GM19240 (cell line): Measurements from ENCODE around the gene RO60.
"Not testable (repeated sequence)": the region's sequence is repeated elsewhere in the genome, so short reads cannot be mapped to it uniquely, and the experiment has no call there.

Source experiments
- DNase-seq: peaks from one replicate; pipeline ENCODE4 v3.0.0; 2011; ENCODE audit warnings: low spot score; ENCODE audit not compliant: insufficient read length

Gene RO60

DNA sequence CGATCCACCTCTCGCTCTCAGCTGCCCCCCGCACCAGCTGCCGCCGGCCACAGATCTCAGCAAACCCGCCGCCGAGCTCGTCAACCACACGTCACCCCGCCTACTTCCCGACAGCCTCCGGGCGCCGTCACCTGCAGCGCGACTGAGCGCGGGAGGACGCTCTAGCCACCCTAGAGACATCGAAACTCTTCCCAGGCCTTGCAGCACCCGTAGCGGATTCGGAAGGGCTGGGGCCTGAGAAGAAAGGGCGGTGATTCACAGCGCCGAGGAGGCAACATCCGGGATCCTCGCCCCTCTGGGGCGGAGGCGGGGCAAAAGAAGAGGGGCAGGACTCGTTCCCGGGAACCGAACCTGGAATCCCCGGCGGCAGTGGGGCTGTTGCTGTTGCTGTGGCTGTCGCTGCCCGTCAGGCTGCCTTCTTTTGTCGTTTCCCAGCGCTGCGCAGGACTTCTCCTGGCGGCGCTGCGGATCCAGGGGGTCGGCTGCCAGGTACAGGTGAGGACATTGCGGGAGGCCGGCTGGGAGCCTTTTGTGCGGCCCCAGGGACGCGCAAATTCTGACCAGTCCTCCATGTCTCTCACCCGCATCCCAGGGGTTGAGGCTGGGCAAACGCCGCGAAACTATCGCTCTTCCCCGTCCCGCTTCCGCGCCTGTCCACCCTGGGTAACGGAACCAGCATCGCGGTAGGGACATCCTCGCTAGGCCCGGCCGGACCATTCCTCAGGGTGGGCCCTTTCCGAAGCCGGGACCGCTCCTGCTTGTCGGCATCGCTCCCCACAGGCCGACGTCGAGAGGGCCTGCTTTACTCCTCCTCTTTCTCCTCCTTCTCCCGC, at the start of gene RO60, which contains the start of gene UCHL5:
RO60 (plus strand) TSS at position 331 of the 833 bp plus-strand sequence. CDS start 9,443 bp downstream, outside the sequence.
UCHL5 (minus strand) TSS at position 79 of the 833 bp plus-strand sequence. CDS start 100 bp downstream, outside the sequence.
- peak; percentile 22 for DNase-seq

DNA sequence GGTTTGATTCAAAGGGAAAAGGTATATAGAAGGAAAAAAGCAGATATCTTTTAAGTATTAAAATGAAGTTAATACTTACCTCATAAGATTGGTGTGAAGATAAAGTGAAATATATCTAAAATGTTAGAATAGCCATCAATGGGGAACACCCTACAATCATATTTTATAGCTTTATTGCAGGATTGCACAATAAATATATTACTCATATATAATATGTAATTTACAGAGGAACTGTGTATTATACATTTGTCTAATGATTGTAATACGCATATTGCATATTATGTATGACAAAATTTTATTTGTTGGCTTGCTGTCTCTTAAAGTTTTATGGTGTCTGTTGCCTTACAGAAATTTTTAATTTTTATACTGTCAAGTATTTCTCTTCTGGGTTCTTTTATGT, 48.0 kb upstream of the RO60 start:
- DNase-seq, result no peak

DNA sequence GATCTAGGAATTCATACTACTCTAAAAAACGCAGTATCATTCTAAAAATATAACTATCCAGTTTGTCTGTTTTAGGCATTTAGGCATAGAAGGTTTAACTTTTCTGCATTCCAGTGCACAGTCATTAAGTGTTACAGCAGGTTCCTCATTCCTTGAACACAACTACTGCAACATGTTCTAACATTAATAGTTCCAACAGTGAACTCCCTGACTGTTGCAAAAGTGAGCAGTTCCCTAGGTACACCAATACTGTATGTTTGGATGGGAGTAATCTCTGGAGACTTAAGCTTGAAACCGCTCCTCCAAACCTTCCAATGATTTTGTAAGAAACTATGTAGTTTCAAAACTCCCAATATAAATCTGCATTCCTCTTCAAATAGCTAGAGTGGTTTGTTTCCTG, 46.4 kb upstream of the RO60 start:
- DNase-seq, result no peak

DNA sequence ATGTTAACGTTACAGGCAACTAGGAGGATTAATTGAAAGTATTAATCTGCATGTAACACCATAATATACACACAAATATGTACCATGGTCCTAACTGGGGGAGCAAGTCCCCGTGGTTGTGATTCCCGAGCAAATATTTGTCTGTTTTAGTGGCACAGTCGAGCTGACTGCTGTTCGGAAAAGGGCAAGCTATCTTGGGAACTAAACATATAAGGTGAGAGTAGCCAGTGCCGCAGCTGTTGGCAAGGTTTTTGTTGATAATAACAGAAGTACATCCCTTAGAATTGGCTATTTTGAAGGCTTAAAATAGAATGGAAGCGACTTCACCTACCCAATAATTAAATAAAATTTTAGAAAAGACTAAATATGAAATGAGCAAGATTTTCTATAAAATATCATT, 45.7 kb upstream of the RO60 start:
- no peak for DNase-seq

DNA sequence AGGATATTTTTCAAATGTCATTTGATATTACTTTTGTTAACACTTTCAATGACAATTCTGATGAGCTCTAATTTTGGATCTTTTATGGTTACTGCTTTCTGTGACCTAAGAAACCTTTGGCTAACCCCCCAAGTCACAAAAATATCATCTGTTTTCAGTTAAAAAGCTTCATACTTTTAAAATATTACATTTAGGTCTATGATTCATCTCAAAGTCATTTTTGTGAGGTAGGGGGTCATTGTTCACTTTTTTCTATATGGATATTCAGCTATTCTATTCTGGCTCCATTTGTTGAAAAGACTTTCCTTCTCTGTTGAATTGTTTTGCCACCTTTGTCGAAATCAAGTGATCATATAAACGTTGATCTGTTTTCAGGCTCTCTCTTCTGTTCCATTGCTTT, 45.0 kb upstream of the RO60 start:
- no peak for DNase-seq

DNA sequence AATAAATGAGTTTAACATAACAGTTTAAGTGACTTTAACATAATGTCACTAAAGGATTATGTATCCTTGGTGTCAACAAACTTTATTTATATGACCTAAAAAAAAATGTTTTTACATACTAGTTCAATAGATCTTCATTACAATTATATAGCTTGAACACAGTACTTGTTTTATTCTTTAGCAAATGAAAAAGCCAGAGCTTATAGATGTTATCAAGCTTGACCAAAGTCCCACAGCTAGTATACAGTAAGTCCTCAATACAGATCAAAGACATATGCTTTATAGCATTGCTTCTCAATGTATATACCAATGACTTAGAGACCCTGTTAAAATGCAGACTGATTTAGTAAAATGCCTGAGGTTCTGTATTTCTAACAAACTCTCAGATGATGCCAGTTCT, 42.6 kb upstream of the RO60 start:
- no peak for DNase-seq

DNA sequence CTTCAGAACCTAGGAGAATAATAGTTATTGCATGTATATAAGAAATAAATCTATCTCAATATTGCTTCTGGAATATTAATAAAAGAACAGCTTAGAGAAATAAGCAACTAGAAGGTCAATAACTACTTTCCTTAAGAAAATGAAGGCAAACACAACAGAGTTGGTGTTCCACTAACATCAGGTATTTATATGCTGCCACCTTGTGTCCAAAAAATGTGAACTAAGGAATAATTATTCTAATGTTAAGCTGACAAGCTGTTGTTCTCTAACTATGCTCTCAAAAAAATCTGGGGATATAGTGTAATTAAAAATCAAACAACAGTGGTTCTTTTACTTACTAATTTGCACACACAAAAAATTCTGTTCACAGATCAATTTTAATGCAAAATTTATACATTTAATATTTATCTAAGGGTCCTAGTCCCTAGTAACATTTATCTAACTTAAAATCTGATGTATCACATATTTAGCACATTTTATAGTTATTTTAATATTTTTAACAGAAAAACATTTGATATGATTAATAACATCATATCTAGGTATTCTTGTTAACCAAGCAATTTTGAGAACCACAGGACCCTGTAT, 39.9 kb upstream of the RO60 start:
- DNase-seq, result no peak

DNA sequence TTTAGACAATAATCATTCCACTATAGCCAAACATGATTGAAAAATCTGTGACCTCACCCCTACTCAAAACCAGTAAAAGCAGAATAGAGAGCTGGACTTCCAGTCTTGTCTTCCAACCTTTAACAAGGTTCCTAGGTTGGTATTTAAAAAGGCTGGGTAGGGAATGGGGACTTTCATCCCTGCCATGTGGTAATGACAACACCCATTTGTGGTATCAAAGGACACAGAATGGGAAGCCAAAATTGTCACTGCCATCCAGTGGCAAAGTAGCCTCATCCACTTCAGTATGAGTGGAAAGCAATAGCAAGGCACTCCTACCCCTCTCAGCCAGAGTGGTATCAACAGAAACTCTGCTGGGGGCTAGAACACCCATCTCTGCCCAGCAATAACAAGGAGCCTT, 34.2 kb upstream of the RO60 start:
- DNase-seq, result no peak

DNA sequence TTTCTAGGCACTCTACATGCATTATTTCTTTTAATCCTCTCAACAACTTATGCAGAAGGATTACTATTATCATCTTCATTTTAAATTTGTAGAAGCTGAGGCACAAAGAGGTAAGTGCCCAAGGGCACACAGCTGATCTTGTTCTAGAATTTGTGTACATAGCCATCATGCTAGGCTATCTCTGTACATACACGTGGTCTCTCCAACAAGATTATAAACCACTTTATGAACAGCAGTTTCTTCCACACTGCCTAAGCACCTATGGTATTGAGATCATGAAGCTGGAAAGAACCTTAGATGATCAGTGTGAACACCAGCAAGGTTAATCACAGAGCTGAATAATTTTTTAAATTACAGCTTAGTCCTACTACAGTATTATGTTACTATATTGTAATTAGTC, 29.1 kb upstream of the RO60 start:
- DNase-seq, result no peak

DNA sequence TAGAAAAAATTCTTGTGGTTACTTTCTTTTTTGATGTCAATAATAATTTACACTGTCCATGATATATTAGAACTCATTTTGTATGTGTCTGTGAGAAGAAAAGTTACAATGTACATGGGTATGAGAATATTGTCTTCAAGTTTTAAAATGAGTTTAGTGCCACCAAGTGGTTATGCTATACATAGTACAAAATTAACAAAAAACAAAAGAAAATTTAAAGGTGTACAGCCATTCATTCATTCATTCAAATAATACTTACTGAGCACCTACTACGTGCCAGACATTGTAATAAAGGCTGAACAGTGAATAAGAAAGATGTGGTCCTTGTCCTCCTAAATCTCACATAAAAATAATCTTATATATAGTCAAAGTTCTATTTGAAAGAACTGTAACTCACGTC, 28.0 kb upstream of the RO60 start:
- DNase-seq, result no peak

DNA sequence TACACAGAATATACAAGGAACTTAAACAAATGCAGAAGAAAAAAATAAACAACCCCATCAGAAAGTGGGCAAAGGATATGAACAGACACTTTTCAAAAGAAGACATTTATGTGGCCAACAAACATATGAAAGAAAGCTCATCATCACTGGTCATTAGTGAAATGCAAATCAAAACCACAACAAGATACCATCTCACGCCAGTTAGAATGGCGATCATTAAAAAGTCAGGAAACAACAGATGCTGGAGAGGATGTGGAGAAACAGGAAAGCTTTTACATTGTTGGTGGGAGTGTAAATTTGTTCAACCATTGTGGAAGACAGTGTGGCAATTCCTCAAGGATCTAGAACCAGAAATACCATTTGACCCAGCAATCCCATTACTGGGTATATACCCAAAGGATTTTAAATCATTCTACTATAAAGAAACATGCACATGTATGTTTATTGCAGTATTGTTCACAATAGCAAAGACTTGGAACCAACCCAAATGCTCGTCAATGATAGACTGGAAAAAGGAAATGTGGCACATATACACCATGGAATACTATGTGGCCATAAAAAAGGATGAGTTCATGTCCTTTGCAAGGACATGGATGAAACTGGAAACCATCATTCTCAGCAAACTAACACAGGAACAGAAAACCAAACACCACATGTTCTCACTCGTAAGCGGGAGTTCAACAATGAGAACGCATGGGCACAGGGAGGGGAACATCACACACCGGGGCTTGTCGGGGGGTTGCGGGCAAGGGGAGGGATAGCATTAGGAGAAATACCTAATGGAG, 26.6 kb upstream of the RO60 start:
- not testable (repeated sequence) for DNase-seq

DNA sequence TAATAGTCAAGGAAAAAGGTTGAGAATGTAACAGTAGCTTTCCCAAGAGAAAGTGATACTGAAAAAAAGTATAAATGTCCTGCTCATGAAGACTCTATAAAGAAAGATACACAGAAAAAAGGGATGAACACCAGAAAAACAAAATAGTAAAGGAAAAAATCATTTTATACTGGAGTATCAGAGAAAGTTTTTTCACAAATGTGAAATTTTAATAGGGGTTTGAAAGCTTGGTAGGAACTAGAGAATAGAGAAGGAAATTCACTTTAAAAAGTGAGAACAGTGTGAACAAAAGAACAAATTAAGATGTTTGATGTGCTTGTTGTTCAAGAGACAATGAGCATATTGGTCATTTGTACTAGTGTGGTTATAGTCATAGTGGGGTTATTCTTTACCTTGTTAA, 25.8 kb upstream of the RO60 start:
- DNase-seq, result no peak

DNA sequence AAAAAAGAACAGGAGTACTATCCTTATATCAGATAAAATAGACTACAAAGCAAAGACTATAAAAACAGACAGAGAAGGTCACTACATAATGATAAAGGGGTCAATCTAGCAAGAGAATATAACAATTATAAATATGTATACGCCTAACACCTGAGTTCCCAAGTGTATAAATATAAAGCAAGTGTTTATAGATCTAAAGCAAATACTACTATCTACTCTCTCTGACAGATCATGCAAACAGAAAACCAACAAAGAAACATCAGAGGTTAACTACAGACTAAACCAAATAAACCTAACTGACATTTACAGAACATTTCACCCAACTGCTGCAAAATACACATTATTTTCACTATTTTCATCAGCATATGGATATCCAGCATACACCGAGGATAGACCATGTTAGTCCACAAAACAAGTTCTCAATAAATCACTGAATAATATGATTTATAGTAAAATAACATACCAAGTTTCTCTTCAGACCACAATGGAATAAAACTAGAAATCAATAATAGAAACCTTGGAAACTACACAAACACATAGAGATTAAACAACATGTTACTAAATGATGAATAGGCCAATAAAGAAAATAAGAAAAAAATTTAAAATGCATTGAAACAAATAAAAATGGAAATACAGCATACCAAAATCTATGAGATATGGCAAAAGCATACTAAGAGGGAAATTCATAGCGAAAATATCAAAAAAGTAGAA, 22.9 kb upstream of the RO60 start:
- DNase-seq, result no peak

DNA sequence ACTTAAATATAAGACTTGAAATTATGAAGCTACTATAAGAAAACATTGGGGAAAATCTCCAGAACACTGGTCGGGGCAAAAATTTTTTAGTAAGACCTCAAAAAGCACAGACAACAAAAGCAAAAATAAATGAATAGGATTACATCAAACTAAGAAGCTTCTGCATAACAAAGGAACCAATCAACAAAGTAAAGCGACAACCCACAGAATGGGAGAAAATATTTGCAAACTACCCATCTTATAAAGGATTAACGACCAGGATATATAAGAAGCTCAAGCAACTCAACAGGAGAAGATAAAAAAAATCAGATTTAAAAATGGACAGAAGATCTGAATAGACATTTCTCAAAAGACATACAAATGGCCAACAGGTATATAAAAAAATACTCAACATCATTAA, 19.4 kb upstream of the RO60 start:
- no peak for DNase-seq

DNA sequence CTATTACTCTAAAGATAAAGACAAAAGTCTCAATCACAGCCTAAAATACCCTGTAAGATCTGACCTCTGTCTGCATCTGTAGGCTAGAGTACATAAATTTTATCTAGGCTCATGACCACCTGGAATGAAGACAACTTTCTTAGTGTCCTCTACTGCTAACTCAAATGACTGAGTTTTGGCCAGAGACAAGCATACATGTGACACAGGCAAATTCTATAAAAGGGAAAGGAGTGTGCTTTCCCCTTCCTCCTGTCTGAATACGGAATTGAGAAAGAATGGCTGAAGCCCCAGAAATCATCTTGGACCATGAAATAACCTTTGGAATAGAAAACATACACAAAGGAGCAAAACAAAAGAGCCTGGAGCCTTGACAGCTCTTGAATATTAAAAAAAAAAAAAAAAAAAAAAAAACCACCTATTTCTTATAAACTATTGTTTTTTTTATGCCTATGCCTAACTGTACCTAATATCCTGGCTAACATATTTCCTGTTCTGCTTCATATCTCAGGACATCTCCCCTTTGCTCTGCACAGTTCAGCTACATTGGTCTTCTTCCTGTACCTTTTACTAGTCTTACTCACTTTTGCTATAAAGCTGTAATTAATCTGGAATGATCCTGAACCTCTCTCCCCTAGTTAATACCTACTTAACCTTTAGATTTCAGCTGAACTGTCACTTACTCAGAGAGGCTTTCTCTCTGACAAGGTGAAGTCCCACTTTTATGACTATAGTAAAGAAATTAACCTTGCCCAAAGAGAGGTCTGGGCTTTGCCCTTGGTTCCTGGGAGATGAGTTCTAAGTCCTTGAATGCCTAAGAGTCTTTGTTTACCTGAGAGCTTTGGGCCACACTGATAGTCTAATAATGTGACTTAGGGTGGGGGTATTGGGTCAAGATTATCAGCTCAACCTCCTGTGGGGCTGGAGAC, 16.4 kb upstream of the RO60 start:
- DNase-seq, result no peak

DNA sequence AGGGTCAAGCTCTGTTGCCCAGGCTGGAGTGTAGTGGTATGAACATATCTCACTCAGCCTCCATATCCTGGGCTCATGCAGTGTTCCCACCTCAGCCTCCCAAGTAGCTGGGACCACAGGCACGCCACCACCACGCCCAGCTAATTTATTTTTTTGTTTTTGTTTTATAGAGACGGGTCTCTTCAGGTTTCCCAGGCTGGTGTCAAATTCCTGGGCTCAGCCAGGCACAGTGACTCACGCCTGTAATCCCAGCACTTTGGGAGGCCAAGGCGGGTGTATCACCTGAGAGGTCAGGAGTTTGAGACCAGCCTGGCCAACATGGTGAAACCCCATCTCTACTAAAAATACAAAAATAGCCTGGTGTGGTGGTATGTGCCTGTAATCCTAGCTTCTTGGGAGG, 10.5 kb upstream of the RO60 start:
- DNase-seq, result not testable (repeated sequence)

DNA sequence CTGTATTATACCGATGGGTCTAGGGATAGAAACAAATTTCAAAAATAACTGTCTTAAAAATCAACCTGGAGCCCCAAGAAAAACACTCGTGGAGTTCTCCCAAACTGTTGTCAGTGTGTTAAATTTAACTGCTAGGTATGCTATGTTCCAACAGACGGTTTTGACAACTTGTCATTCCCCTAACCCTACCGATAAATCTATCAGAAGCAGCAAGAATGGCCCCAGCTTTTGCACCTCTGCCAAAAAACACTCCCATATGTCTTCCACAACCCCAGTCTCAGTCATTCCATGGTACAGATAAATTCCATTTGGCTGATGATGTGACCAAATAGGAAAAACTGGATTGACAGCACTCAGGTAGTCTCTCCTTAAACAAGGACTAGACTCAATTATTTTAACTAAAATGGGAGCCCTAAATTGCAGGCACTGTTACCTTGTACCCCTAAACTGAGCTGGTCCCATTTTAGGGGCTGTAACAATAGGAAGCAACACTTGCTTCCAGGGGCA, 5.2 kb upstream of the RO60 start:
- no peak for DNase-seq

DNA sequence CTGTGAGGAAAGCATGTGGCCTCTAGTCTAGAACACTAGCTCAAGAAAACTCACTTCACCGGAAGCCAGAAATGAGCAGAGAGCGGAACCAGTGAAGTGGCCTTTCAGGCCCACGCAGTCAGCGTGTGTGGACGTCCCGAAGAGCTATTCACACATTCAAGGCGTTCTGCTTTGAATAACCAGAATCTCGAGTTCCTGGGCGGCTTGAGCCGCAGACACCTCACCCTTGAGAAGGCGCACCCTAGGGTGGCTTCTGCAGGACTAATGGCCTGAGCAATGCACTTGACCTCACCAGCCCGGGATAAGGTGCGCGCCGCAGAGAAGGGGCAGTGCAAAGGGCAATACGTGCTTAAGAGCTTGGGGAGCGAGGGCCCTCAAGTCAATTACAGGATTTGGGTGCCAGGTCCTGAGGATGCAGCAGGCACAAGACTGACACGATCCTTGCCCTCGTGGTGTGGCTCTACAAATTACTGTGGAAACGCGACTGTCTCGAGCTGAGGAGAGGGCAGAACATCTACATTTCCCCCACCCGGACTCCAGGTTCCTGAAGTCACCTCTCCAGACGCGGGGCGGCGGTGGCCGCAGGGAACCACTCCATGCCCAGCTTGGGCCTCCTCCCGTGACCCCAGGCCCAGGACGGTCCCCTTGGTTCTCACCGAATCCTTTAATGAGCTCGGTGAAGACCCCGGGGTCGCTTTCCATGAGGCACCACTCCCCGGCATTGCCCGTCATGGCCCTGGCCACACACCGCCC, 707 bp upstream of the RO60 start:
- DNase-seq, result no peak

DNA sequence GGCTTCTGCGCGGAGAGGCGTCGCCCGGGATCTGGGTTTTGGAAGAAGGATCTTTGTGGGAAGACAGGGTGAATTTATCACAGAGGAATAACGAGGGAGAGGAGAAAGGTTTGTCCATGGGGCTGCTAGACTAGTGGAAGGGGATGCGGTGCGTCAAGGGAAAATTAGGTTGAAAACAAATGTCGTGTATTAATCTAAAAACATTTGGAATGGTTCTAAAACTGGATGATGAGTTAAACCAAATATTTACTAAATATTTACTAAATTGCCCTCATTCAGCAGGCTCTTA, 647 bp downstream of the RO60 start:
- no peak for DNase-seq

DNA sequence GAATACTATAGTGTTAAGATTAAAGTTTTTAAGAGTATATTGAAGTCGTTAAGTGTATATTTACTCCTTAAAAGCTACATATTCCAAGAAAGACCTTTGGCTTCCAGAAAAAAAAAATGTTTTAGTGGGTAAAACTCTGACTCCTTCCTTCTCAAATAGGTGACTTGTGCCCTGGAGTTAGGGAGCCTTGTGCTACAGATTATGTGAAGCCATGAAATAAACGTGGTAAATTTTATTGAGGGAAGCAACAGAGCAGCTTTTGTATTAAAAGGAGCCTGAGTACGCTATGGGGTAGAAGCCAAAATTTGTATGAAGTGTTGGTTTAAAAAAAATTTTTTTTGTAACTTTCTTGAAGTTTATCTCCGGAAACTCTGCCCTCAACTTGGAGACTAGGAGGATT, 994 bp downstream of the RO60 start:
- no peak for DNase-seq
